ENCODE data around the gene FHIT.

The FHIT gene

DNA sequence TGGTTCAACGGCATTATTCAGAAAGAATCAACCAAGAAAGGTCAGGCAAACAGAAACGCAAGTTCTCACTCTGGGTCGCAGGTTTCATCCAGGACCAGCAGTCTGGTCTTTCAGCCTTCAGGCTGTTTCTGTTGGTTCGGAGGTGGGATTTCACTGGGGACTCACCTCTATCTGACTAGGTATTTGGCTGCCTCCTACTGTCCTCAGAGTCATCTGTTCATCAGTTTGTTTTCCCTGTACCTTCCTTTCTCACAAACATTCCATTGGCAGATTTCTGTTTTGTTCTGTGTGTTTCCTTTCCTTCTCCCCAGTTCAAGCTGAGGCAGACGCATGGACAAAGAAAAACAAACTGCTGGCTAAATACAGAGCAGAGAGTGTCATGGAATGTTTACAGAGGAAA, 1154.8 kb downstream of the FHIT start:
- no peak for DNase-seq (ENCODE audit: low read depth)

DNA sequence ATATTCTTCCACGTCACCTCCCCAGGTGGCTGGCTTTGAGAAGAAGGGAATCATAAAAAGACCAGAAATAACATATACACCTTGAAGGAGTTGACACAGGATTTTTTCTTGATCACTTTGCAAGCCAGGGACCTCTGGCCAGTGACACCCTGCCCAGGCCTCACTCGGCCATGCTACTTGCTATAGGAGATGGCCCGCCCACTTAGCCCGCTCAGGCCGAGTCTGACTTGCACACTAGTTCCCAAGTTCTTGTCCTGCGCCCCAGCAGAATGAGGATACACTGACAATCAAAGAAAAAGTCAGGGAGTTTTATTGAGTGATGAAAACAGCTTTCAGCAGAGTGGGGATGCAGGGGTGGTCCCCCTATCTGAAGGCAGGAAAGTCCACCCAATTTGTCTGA, 1155.3 kb downstream of the FHIT start:
- no peak for DNase-seq (ENCODE audit: low read depth)

DNA sequence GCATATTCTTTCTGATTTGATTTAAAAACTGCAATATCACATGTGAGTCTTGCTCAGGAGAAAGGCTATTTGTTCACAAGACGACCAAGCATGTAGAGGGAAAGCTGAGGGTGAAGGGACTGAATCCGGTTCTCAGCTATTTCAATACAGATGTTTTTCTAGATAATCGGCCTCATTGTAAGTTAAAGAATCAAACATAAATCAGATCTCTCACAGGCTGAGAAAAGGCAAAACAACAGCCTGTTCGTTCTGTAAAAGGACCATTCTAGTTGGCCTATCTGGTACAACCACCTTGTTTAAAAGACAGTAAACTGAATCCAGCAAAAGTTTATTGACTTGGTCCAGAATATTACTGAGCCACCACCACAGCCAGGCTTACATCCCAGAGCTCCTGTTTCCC, 1155.7 kb downstream of the FHIT start:
- no peak for DNase-seq (ENCODE audit: low read depth)

DNA sequence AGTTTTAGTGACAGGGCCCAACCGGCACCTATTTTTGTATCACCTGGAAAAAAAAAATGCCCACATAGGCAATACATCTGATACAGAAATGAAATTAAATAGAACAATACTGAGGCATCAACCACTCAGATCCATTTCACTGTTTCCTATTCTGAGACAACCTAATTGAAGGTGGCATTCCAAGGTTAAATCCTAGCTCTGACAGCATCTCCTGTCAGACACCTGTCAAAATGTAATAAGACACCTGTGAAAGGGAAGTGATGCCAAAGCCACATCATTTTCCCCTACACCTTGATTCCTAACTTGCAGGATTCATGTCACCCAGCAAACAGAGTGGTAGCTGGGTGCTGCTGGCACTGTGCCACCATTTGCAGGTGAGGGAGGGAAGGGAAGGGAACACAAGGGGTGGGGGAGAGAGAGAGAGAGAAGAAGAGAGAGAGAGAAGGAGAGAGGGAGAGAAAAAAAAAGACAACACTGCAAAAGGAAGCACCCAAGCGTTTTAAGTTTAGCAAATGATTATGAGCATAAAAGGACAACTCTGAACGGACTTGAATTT, 1156.8 kb downstream of the FHIT start:
- no peak for DNase-seq (ENCODE audit: low read depth)

DNA sequence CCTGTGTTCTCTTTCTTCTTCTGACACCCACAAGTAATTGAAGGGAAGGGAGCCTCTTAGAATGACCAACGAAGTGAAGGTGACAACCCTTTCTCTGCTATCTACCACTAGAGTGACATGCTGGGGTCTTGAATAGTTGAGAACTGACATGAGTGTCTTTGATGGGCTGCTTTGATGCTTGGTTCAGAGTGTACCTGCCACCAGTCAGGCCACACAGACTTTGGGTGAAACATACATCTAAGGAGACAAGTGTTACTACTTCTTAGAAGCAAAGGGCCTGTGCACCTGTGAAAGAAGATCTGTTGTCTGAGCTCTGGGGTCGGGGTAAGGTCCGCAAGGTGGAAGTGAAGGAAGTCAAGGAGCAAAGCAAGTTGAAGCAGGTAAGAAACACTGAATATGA, 1160.7 kb downstream of the FHIT start:
- no peak for DNase-seq (ENCODE audit: low read depth)

DNA sequence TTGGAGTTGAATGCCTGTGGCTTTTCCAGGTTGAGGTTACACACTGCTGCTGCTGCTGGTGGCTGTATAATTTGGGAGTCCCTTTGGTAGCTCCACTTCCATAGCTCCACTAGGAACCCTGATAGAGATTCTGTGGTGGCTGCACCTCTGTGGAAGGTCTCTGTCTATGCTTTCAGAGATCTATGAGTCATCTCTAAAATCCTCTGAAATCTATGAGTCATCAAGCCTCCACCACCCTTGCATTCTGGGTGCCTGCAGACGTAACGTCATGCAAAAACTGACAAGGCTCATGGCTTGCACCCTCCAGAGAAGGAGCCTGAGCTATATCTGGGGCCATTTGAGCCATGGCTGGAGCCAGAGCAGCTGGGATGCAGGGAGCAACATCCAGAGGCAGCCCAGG, 1164.4 kb downstream of the FHIT start:
- no peak for DNase-seq (ENCODE audit: low read depth)

DNA sequence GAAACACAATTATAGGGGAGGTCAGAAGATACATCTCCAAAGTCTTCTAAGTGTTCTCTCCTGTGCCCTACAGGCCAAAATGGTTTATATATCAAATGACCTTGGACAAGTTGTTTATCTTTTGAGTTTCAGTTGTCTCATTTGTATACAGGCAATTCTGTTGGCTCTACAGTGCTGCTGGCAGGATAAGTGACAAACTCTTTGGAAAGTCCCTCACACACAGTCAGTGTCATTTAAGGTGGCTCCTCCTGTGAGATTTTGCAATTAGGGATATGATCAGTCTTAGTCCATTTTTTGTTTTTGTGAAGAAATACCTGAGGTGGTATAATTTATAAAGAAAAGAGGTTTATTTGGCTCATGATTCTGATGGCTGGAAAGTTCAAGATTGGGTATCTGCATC, 1165.6 kb downstream of the FHIT start:
- no peak for DNase-seq (ENCODE audit: low read depth)

DNA sequence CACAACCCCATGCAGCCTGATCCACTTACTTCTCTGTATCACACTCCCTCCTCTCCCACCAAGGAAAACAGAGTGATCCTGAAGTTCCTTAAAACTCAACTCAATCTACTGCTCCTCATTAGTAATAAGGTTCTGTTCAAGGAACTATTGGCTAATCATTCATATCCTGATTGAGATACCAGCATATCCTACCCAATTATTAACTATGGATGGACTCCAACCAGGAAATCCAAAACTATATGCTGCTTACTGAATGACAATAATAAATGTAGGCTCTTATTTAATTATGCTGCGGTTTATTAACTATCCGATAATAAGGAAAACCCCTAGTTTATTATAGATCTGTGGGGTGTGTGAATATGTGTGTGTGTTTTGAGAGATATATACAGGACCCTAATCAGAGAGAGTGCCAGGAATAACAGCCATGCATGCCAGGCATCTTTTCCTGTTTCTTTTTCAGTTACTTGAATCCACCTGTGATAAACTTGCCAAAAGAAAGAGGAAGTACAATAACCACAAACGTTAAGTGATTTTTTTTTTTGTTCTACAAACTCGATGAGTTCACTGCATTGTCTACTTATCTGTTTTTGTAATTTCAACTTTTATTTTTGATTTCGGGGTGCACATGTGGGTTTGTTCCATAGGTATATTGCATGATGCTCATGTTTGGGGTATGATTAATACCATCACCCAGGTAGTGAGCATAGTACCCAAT, 1169.7 kb downstream of the FHIT start:
- DNase-seq (ENCODE audit: low read depth) = no peak

DNA sequence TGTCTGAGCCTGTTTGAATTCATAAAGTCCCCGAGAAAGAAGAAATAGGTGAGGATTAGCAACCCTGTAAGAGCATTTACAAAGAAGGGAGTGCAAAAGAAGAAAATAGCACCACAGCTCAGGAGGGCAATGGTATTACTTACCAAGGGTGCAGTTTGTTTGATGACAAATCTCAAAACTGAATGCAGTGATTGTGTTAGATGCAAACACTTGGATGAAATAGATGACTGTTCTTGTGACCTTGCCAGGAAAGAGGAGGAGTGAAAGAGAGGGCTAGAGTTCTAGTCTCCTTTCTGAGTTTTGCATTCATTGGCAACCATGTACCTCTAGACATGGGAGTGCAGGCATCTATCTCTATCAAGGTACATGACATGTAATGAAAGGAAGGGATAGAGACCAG, 1170.6 kb downstream of the FHIT start:
- no peak for DNase-seq (ENCODE audit: low read depth)

DNA sequence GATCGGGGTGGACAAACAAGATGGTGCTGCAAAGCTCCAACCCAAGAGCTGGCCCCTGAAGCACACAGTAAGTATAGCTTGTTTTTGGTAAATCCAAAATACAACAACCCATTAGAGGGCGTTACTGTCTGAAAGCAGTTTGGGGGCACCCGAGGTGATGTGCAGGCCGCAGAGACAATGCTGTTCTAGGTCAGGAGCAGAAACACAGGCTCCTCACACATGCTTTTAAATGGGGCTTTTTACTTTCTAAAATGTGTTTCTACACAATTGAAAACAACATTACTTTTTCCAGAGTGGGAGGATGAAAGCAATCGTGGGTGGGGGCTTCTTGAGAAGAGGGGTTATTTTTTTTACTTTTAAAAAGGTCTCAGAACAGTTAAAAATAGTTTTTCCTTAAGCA, 1172.2 kb downstream of the FHIT start:
- DNase-seq (ENCODE audit: low read depth) = no peak

DNA sequence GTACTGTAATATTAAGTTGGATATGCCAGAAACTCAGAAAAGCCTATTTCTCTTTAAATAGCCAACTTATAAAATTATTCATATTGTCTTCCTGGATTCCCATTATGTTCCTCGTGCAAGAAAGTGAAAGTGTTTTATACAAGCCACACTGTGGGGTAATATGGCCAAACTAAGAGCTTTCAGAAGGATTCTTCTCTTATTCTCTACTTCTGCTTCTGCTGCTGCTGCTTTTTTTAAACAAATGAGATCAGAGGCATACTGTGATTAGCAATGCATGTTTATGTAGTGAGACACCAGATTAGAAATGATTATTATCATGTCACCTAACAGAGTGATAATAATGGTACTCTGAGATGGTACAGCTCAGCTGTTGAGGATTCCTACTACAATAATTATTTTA, 1174.9 kb downstream of the FHIT start:
- no peak for DNase-seq (ENCODE audit: low read depth)

DNA sequence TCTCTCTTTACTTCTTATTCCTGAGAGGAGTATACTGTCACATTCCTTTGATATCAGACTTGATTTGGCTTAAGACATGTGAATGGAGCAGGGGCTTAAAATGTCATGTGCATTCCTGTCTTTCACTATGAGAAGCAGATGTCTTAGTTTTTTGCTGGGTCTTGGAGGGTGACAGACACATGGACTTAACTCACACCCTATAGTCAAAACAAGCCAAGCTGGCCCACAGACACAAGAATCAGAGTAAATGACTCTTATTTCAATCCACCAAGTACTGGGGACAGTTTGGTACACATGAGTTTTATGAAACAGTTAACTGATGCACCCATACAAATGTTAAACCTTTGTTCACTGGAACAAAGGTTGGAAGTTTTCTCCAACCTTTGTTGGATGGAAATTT, 1177.3 kb downstream of the FHIT start:
- no peak for DNase-seq (ENCODE audit: low read depth)

DNA sequence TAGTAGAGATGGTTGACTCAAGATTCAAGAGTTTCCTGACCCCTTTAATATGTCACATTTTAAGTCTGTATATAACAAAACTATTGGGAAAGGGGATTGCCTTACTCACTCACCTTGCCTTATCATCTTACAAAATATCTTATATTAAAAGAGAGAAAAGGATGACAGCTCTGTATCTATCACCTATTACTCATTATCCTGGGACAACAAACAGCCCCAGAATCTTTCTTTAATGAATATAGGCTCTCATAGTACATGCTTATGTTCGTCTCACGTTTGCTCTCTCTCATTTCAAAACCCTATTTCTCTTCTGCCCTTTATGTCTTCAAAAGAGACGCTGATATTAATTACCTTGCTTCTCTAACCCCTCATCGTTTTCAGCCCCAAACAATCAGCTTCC, 1178.0 kb downstream of the FHIT start:
- no peak for DNase-seq (ENCODE audit: low read depth)

DNA sequence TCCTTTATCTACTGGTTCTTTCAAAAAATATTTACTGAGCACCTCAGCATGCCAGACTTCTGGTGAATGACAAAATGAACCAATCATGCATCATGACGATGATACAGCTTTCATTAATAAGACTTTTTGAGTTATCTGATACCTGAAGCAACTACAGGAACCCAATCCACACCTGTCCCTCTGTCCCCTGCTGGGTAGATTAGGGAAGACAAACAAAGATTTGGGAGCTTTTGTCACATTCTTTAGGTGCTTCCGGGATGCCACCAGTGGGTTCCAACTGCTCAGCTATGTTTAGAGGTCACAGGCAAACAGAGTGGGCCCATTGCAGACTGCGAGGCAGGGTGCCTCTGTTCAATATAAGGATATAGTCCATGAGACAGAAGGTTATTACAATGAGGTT, 1180.9 kb downstream of the FHIT start:
- no peak for DNase-seq (ENCODE audit: low read depth)

DNA sequence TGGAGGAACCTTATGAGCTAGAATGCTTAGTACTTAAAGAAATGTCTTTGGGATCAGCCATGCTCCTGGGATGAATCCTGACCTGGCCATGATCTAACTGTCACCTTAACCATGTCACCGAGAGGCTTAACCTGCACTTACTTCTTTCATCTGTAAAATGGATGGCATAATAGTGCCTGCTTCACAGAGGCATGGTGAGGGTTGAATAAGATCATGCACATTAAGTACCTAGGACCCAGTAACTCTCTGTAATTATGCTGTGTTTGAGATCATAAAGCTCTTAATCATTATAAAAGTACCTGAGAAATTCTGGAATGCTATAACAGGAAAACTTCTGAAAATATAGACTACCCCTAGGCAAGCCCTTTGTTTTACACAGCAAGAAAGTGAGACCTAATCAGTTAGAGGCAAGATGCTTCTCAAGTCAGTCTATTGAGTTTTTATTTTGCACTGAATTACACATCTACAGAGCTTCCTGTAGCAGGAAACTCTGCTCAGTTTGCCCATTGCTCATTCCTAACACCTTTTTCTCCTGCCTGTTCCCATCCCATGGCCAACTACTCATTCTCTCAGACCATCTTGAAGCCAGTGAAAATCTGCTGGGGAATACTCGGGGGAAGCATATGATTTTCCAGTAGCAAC, 1185.9 kb downstream of the FHIT start:
- no peak for DNase-seq (ENCODE audit: low read depth)

DNA sequence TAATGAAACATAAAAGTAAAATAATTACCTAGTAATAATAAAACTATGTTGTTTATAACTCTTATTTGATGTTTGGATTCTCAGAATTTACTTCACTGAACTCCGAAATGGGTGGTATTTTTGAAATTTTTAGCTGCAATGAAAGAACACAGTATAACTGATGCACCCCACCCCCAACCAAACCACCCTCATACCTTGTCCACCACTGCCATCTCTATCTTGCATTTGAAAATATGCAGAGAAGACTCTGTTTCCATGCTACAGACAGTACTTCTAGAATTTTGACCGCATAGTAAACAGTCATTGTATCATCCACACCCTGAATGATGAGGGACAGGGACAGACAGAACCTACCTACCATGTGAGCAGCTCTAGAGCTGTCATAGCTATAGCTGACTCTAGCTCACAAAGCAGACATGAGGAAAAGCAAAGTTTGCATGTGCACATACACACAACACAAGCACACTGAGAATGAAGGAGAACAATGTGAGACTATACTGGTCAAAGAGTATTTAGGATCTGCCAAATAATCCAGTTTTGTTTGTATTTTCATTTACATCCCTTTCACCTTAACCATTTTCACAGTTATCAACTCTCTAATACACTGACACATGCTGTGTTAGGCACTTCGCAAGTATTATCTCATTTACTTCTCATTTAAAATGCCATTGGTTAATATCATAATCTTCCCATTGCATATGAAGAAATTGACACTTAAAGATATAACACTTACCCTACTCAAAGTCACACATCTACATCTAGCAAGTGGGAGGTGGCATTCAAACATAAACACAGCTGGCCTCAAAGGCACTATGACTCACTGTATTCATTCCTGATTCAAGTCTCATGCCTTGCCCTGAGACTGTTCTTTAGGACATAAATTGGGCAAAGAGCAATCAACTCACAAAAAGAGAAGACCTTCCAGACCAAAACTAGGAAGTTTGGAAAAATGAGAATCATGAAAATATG, 1186.8 kb downstream of the FHIT start:
- DNase-seq (ENCODE audit: low read depth) = no peak

DNA sequence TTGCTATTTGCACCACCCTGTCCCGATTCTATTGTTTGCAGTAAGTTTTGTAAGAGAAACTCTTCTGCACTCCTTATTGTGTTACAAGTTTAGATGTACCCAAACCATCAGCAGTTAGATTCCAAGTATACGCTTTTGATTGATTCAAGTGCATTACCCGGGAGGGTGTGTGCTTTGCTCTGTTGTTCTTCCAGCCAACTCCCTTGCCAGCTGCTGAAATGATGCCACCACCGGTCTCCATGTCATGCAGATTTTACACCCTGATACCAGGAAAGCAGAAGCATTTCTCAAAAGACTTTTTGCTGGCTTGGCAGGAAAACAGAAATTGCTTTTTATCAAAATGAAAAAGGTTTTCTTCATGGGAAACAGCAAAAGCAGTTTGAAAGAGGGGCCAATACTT, 1194.8 kb downstream of the FHIT start:
- no peak for DNase-seq (ENCODE audit: low read depth)

DNA sequence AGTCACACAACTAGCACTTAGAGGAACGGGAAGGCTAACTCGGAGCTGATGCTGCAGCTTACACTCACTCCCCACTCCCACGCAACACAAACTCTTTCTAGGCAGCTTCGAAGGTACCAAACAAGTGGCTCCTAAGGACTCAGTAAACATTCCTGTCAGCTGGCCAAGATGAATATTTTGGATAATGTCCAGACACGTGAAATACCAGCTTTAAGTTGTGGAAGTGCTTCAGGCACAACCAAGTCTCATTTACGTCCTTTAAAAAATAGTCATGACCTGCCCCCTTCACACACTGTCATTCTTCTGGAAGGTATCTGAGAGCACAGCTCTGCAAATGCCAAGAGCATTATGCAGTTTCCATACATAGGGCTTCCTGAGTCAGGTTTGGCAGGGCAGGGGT, 1195.5 kb downstream of the FHIT start:
- no peak for DNase-seq (ENCODE audit: low read depth)

DNA sequence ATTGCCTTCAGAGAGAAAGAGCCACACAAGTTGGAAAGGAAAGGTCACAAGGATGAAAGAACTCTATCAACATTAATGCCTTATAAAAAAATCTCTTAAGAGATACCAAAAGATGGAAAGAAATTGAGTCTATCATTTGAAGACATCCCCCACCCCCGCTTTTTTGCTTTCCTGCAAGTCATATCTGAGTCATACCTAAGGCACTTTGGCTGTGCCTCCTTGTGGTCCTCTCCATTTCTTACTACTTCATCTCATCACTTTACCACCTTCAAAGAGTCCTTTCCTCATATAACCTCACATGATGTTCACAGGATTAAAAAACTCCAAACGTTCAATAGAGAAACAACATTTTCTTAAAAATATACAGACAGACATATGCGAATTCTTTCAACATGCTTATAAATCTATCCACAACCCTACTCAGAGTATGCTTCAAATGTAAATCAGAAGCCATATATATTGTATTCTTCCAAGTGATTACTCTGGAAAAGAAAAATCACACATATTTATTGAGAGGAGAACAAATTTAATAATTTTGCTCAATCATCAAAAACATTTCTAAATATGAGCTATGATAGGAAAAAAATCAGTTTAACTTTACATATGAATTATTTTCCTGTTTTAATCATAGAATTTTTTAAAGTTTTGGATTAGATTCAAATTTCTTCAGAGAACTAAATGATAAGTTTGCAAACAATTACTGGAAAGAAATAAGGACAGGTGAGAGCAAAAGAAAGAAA, 1197.6 kb downstream of the FHIT start:
- DNase-seq (ENCODE audit: low read depth) = no peak

DNA sequence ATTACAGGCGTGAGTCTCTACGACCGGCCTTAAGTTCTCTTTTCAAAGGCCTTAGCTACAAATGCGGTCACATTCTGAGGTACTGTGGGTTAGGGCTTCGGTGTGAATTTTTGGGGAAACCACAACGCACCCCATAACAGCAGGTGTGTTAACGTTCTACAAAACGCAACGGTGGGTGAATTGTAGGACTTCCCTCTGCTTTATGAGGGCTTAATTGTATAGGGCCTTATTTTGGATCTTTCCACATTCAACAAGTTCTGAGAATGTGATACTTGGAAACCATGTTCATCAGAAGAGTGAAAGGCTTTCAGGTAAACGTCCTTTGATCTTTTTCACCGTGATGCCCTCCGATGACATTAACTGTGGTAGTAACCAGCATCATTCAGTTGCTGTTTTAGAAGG, 1202.8 kb downstream of the FHIT start:
- DNase-seq (ENCODE audit: low read depth) = no peak

DNA sequence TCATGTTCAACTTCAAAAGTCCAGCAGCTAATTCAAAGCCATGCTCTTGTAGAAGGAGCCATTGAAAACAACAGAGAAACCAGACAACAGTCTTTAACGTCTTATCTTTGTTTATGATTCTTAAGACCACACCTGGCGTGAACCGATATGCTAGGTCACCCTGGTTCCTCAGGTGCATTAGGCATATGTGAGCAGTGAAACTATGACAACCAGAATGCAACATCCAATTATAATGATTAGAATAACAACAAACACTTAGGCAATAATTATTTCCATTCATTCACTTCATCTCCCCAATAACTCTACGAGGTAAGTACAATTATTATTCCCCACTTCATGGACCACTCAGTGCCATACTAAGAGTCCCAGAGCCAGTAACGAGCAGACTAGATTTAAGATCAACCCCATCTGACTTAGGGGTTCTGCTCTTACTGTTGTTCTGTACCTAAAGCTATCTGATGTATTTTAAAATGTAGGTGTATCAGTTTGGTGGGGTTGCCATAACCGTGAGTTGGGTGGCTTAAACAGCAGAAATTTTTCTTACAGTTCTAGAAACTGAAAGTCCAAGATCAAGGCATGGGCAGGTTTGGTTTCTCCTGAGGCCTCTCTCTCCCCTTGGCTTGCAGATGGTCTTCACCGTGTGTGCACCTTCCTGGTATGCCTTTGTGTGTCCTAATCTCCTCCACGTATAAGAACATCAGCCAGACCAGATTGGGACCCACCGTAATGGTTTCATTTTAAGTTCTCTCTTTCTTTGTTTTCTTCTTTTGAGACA, 1203.6 kb downstream of the FHIT start:
- DNase-seq (ENCODE audit: low read depth) = no peak

Measured in activated T-helper 9 cell treated with anti-CD3 and anti-CD28 coated beads, Interleukin-2, amount 50 U/mL, for 16 hours (primary cell).